ENCODE results near the gene KBTBD8. TPM values are rescaled to one million over a fixed set of nuclear protein-coding genes. Genes with fewer than 3 reads are reported as not detected.

KBTBD8 gene
- total RNA-seq, 1 experiment from 2014 or later, result 0.91 TPM

DNA sequence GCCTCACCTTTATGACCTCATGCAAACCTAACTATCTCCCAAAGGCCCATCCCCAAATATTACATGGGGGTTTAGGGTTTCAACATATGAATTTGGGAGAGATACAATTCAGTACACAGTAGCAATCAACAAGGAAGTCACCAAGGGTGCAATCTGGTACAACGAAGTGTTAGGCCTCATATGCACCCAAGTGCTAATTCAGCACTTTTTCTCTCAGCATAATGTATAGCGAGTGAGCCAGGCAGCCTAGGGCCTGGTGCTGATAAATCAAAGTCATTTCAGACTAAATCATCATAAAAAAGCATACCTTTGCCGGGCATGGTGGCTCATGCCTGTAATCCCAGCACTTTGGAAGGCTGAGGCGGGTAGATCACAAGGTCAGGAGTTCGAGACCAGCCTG lies 11.7 kb upstream of the KBTBD8 start:
- DNase-seq (no peak), ATAC-seq (no peak)
- Histone ChIP-seq H3F3A (ENCODE audit: low read length, unreplicated experiment) (no peaks in the 10 kb centered on the region), H3K4me3 (ENCODE audit: low read length) (no peak overlapping the region), H3K27ac (ENCODE audit: low read length) (no peak overlapping the region), H3K36me3 (ENCODE audit: low read depth, low read length) (no peaks in the 10 kb centered on the region), H3K9me2 (replicated peaks; ENCODE audit: low read length) (no peaks in the 10 kb centered on the region), H3K4me1 (ENCODE audit: insufficient read depth, low read length) (no peaks in the 10 kb centered on the region), H2AFZ (ENCODE audit: low read length) (no peak overlapping the region), H3K79me2 (ENCODE audit: low read length) (no peaks in the 10 kb centered on the region), H3K9ac (ENCODE audit: low read length) (no peak overlapping the region), H3K4me2 (ENCODE audit: low read length) (no peak overlapping the region), H4K20me1 (ENCODE audit: low read length) (no peaks in the 10 kb centered on the region), H3K9me3 (ENCODE audit: low read length) (no peaks in the 10 kb centered on the region), H3K27me3 (ENCODE audit: low read length) (no peaks in the 10 kb centered on the region; the same call in none of the 2 replicates)
- ChIA-PET POLR2A (ENCODE audit: unreplicated experiment) (no interaction called here), CTCF (no interaction called here)
- no TSS peak for BruUV-seq (replicated peaks)
- intact Hi-C loops (cut with micrococcal nuclease), result no loop called here
- no peak for TF ChIP-seq EZH2phosphoT487 (IDR thresholded peaks at IDR 0.05; ENCODE audit: borderline replicate concordance, low read length)
- no peak for TF ChIP-seq EZH2 (IDR thresholded peaks at IDR 0.05; ENCODE audit: low read length, unreplicated experiment)
- no peak for TF ChIP-seq CTCF (conservative IDR thresholded peaks at IDR 0.05; ENCODE audit: low read depth, low read length)

GRCh38 chr3:66989241-66989640 lies 8.9 kb upstream of the KBTBD8 start:
- intact Hi-C loops (cut with micrococcal nuclease), result no loop called here
- ATAC-seq (no peak), DNase-seq (no peak)
- Histone ChIP-seq H3K36me3 (ENCODE audit: low read depth, low read length) (no peaks in the 10 kb centered on the region), H3K27ac (ENCODE audit: low read length) (no peak overlapping the region), H3F3A (ENCODE audit: low read length, unreplicated experiment) (no peaks in the 10 kb centered on the region), H3K27me3 (ENCODE audit: low read length) (no peaks in the 10 kb centered on the region), H4K20me1 (ENCODE audit: low read length) (no peaks in the 10 kb centered on the region), H3K9ac (ENCODE audit: low read length) (no peak overlapping the region), H3K4me3 (ENCODE audit: low read length) (no peak overlapping the region), H3K4me2 (ENCODE audit: low read length) (no peak overlapping the region), H3K9me3 (ENCODE audit: low read length) (no peaks in the 10 kb centered on the region), H3K79me2 (ENCODE audit: low read length) (no peaks in the 10 kb centered on the region), H3K9me2 (replicated peaks; ENCODE audit: low read length) (no peaks in the 10 kb centered on the region), H3K4me1 (ENCODE audit: insufficient read depth, low read length) (no peaks in the 10 kb centered on the region), H2AFZ (ENCODE audit: low read length) (no peak overlapping the region)
- no TSS peak for BruUV-seq (replicated peaks)
- TF ChIP-seq EZH2phosphoT487 (IDR thresholded peaks at IDR 0.05; ENCODE audit: borderline replicate concordance, low read length) (no peak), CTCF (conservative IDR thresholded peaks at IDR 0.05; ENCODE audit: low read depth, low read length) (no peak), EZH2 (IDR thresholded peaks at IDR 0.05; ENCODE audit: low read length, unreplicated experiment) (no peak)
- POLR2A ChIA-PET (ENCODE audit: unreplicated experiment), result no interaction called here
- CTCF ChIA-PET, result interaction anchor here (0.6 kb wide), 1 partner anchor 120 kb away, joined by 3 read pairs; no protein-coding TSS in a partner anchor

GRCh38 chr3:66989860-66990696 lies 8.0 kb upstream of the KBTBD8 start:
- no peaks in the 10 kb centered on the region for H3K27me3 ChIP-seq (ENCODE audit: low read length)
- no peaks in the 10 kb centered on the region for H3F3A ChIP-seq (ENCODE audit: low read length, unreplicated experiment)
- no peak overlapping the region for H3K27ac ChIP-seq (ENCODE audit: low read length)
- intact Hi-C loops (cut with micrococcal nuclease), result no loop called here
- no peaks in the 10 kb centered on the region for H4K20me1 ChIP-seq (ENCODE audit: low read length)
- H3K4me1 ChIP-seq (ENCODE audit: insufficient read depth, low read length), result no peaks in the 10 kb centered on the region
- POLR2A ChIA-PET (ENCODE audit: unreplicated experiment), result no interaction called here
- no peaks in the 10 kb centered on the region for H3K9me2 ChIP-seq (replicated peaks; ENCODE audit: low read length)
- TF ChIP-seq CTCF (conservative IDR thresholded peaks at IDR 0.05; ENCODE audit: low read depth, low read length), result 0 out of 2 replicates have a peak, but pooled peaks have one; percentile 12
- TF ChIP-seq EZH2 (IDR thresholded peaks at IDR 0.05; ENCODE audit: low read length, unreplicated experiment), result no peak
- no peak for TF ChIP-seq EZH2phosphoT487 (IDR thresholded peaks at IDR 0.05; ENCODE audit: borderline replicate concordance, low read length)
- H3K79me2 ChIP-seq (ENCODE audit: low read length), result no peaks in the 10 kb centered on the region
- H2AFZ ChIP-seq (ENCODE audit: low read length), result peak overlapping the region; percentile 65; the same call in 1 of the 2 replicates
- BruUV-seq (replicated peaks), result no TSS peak
- H3K9me3 ChIP-seq (ENCODE audit: low read length), result no peaks in the 10 kb centered on the region
- H3K36me3 ChIP-seq (ENCODE audit: low read depth, low read length), result no peaks in the 10 kb centered on the region
- no peak overlapping the region; the same call in 1 of the 2 replicates for H3K9ac ChIP-seq (ENCODE audit: low read length)
- H3K4me2 ChIP-seq (ENCODE audit: low read length), result no peak overlapping the region
- ATAC-seq (peak; percentile 35; the same call in 1 of the 2 replicates), DNase-seq (peak; percentile 1)
- no peak overlapping the region for H3K4me3 ChIP-seq (ENCODE audit: low read length)
- CTCF ChIA-PET, result no interaction called here
